VCaP (cell line): ENCODE data around the gene SMYD3.

ENCODE experiments used
- H3K27ac ChIP-seq: fragments of 450-650 bp; 2 replicates; pipeline ENCODE4 v1.5.1; 2017
- TF ChIP-seq, protein P1 (sequence below): fragments of 450-650 bp; conservative IDR thresholded peaks from 2 replicates; pipeline ENCODE4 v1.5.1; 2017; ENCODE audit warnings: mild to moderate bottlenecking, moderate library complexity

SMYD3 gene

DNA sequence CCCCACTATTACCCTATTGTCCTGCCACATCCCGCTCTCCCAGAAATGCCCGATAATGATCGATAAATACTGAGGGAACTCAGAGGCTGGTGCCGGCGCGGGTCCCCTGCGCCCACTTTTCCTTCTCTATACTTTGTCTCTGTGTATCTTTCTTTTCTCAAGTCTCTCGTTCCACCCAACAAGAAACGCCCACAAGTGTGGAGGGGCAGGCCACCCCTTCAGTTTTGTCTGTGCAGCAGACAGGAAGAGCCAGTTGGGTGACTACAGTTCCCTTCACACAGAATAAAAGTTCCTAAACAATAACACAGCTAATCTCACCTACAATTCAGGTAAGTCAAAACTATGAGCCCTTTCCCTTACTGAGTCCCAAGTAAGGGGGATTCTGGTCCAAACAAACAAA is 423.7 kb downstream of the SMYD3 start:
- H3K27ac ChIP-seq, result peak overlapping the region; percentile 71
- TF ChIP-seq, protein P1, sequence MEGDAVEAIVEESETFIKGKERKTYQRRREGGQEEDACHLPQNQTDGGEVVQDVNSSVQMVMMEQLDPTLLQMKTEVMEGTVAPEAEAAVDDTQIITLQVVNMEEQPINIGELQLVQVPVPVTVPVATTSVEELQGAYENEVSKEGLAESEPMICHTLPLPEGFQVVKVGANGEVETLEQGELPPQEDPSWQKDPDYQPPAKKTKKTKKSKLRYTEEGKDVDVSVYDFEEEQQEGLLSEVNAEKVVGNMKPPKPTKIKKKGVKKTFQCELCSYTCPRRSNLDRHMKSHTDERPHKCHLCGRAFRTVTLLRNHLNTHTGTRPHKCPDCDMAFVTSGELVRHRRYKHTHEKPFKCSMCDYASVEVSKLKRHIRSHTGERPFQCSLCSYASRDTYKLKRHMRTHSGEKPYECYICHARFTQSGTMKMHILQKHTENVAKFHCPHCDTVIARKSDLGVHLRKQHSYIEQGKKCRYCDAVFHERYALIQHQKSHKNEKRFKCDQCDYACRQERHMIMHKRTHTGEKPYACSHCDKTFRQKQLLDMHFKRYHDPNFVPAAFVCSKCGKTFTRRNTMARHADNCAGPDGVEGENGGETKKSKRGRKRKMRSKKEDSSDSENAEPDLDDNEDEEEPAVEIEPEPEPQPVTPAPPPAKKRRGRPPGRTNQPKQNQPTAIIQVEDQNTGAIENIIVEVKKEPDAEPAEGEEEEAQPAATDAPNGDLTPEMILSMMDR, result no peak

DNA sequence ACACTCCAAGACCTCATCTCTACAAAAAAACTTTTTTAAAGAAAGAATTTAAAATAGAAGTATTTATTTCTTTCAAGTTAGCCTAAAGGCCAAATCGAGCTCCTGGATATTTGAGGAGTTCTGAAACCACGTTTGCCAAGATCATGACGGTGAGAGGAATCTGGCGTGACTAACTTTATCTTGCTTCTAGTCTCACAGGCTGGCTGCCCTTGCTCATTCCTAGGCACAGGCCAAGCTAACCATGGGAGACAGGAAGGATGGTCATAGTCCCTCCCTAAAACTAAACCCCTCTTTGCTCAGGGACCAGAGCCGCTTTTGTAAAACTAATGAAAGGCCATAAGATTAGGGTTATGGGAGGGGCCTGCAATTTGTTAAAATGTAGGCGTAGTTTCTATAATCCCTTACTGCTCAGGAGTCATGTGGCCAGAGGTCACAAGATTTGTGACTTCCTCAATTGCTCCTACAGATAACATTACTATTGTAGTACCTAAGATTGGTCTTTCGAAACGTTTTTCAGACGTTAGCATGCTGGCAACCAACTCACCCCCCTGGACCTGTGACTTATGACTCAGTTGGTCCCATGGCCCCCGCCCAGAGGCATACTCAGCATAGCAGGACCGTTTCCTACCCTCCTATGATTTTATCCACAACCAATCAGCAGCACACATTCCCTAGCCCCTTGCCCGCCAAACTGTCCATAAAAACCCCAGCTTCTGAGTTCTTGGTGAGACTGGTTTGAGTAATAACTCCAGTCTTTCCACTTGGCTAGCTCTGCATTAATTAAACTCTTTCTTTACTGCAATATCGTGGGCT is 425.0 kb downstream of the SMYD3 start:
- TF ChIP-seq, protein P1, result no peak
- H3K27ac ChIP-seq, result no peak overlapping the region; the same call in 1 of the 2 replicates

DNA sequence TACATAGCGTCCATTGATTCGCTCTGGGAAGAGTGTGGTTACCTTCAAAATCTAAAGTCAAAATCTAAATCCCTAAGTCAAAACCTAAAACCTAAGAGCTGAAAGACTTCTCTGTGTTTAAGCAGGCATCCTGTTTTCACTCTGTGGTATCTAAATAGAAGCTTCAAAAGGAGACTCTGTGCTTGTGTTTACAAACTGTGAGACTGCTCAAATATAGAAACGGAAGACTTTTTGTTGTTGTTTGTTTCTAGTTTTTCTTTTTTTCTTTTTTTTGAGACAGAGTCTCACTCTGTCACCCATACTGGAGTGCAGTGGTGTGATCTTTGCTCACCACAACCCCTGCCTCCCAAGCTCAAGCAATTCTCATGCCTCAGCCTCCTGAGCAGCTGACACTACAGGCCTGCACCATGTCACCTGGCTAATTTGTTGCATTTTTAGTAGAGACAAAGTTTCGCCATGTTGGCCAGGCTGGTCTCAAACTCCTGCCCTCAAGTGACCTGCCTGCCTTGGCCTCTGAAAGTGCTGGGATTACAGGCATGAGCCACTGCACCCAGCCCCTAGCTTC is 425.9 kb downstream of the SMYD3 start:
- peak overlapping the region; percentile 18; the same call in 1 of the 2 replicates for H3K27ac ChIP-seq
- TF ChIP-seq, protein P1, result no peak

DNA sequence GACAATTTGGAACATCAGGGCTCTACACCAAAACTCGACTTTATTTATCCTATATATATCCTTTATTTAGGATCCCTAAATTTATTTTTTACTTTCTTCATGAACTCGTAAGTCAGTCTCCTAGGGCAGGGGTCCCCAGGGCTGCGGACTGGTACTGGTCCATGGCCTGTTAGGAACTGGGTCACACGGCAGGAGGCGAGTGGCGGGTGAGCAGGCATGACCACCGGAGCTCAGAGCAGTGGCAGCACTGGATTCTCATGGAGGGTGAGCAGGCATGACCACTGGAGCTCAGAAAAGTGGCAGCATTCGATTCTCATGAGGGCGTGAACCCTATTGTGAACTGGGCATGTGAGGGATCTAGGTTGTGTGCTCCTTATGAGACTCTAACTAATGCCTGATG is 427.0 kb downstream of the SMYD3 start:
- TF ChIP-seq, protein P1, result no peak

DNA sequence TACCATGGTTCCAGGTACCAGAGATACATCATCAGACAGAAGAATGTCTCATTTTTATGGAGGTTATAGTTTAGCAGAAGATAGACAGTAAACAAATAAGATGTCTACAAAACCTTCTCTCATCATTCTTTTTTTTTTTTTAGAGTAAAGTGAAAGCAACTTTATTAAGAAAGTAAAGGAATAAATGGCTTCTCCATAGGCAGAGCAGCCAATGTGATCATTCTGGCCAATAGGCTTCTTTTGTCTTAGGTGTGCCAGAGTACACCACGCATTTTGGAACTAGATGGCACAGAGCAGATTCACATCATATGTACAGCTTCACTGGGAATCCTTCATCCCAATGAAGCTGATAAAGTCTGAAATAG is 428.2 kb downstream of the SMYD3 start:
- H3K27ac ChIP-seq, result peak overlapping the region; percentile 34; the same call in 1 of the 2 replicates
- TF ChIP-seq, protein P1, result no peak

More for the DNA sequence above, 427.0 kb downstream of the SMYD3 start:
- H3K27ac ChIP-seq, result no peak overlapping the region

DNA sequence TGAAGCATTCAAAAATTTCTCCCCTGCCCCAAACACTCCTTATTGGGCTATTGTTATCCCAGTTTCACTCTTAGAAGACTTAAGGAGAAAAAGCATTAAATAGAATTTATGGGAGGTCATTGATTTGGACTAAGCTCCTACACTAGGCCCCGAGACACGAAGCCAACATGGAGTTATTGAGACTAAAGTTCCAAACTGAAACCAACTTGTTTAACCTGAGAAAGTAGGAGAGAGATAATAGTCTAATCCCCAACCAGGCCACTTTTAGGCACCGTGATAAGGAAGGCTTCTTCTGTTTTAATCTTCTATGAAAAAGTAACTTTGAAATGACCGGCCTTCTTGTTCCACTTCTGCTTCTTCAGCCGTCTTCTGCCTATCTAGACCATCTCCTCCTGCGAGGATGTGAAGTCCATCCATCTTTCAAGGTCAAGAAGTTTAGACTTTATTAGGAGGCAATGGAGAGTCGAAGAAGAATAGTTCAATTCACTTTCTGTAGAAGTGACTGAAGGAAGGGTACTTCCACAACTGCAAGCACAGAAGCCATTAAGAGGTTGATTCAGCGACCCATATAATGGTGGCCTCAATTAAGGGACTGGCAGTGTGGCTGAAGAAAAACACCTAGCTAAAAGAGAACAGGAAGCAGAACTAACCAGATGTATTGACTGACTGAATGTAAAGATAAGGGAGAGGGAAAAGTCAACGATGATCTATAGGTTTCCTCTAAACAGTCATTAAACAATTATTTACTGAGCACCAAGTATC is 428.8 kb downstream of the SMYD3 start:
- TF ChIP-seq, protein P1, result no peak
- H3K27ac ChIP-seq, result peak overlapping the region; percentile 34

DNA sequence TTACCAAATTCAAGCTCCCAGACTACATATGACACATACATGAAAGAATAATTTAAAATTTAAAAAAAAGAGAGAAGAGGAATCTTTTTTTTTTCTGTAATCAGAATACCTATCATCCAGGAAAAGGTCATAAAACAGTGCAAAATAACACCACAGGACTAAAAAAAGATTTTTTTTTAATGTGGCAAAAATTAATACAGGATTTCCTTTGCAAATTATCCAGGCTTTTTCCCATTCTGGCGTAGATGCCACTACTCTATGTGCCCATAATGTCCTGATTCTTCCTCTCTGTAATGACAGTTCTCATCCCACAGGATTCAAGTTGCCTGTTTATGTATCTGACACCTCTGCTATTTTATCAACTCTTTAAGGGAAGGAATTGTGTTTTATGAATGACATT is 429.6 kb downstream of the SMYD3 start:
- TF ChIP-seq, protein P1, result no peak
- peak overlapping the region; percentile 34 for H3K27ac ChIP-seq
